Measurements from ENCODE around the gene KRT36.

KRT36 gene

DNA sequence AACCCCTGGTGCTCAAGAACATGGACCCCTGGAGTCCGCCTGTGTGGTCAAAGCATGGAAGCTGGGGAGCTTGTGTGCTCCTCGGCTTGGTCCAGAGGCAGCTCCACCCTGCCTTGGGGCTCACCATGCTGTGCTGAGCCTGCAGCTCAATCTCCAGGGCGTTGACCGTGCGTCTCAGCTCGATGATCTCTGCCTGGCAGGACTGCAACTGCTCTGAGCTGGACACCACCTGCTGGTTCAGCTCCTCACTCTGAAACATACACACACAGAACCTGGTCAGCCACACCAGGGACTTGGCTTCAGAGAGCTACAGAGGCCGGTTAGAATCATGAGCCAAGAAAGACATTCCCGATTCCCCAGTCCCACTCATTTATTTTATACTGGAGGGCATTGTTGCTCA is 11.5 kb downstream of the KRT36 start:
- no peak overlapping the region for H3K4me3 ChIP-seq (ENCODE audit: low read depth, low read length)
- DNase-seq (ENCODE audit: low read depth): no peak
- TF ChIP-seq, protein P1, sequence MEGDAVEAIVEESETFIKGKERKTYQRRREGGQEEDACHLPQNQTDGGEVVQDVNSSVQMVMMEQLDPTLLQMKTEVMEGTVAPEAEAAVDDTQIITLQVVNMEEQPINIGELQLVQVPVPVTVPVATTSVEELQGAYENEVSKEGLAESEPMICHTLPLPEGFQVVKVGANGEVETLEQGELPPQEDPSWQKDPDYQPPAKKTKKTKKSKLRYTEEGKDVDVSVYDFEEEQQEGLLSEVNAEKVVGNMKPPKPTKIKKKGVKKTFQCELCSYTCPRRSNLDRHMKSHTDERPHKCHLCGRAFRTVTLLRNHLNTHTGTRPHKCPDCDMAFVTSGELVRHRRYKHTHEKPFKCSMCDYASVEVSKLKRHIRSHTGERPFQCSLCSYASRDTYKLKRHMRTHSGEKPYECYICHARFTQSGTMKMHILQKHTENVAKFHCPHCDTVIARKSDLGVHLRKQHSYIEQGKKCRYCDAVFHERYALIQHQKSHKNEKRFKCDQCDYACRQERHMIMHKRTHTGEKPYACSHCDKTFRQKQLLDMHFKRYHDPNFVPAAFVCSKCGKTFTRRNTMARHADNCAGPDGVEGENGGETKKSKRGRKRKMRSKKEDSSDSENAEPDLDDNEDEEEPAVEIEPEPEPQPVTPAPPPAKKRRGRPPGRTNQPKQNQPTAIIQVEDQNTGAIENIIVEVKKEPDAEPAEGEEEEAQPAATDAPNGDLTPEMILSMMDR (IDR thresholded peaks at IDR 0.05; ENCODE audit: control insufficient read depth, extremely low read depth, insufficient read depth): no peak

- TF ChIP-seq, protein P1 (IDR thresholded peaks at IDR 0.05; ENCODE audit: control insufficient read depth, extremely low read depth, insufficient read depth): no peak
- no peak for DNase-seq (ENCODE audit: low read depth)
- H3K4me3 ChIP-seq (ENCODE audit: low read depth, low read length): no peak overlapping the region
Measured at GRCh38 chr17:41476866-41477815, 12.6 kb downstream of the KRT36 start.

GRCh38 chr17:41475421-41475820 is 14.3 kb downstream of the KRT36 start:
- no peak overlapping the region for H3K4me3 ChIP-seq (ENCODE audit: low read depth, low read length)
- no peak for DNase-seq (ENCODE audit: low read depth)
- TF ChIP-seq, protein P1 (IDR thresholded peaks at IDR 0.05; ENCODE audit: control insufficient read depth, extremely low read depth, insufficient read depth): no peak

DNA sequence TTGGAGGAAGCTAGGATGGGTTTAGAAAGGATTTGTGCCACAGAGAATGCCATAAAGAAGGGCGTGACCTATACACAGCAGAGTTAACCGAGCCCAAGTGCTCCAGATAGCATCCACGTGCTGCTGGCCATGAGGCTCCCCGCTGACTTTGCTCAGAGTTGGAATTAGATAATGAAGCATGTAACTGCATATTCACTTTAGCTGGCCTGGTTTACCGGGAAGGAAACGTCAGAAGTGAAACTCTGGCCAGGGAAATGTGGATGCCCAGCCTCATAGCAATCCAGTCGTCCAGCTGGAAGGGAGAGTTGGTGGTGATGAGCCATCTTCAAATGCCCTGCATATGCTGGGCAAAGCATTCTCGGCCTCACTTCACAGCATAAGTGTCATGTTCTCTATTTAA is 14.8 kb downstream of the KRT36 start:
- DNase-seq (ENCODE audit: low read depth): no peak
- TF ChIP-seq, protein P1 (IDR thresholded peaks at IDR 0.05; ENCODE audit: control insufficient read depth, extremely low read depth, insufficient read depth): no peak
- H3K4me3 ChIP-seq (ENCODE audit: low read depth, low read length): no peak overlapping the region

GRCh38 chr17:41468346-41468745 is 21.4 kb downstream of the KRT36 start:
- TF ChIP-seq, protein P1 (IDR thresholded peaks at IDR 0.05; ENCODE audit: control insufficient read depth, extremely low read depth, insufficient read depth): no peak
- DNase-seq (ENCODE audit: low read depth): no peak
- no peak overlapping the region for H3K4me3 ChIP-seq (ENCODE audit: low read depth, low read length)

GRCh38 chr17:41467561-41467960 is 22.1 kb downstream of the KRT36 start:
- H3K4me3 ChIP-seq (ENCODE audit: low read depth, low read length): no peak overlapping the region
- no peak for DNase-seq (ENCODE audit: low read depth)
- TF ChIP-seq, protein P1 (IDR thresholded peaks at IDR 0.05; ENCODE audit: control insufficient read depth, extremely low read depth, insufficient read depth): no peak
